GM18868 (cell line): ENCODE data around the gene ECHDC3.

Source experiments
- ATAC-seq: cut with Tn5 transposase; IDR thresholded peaks from one replicate; pipeline ENCODE4 v1.9.1; 2021; ENCODE audit warnings: mild to moderate bottlenecking, moderate library complexity; ENCODE audit not compliant: unreplicated experiment

Gene ECHDC3

GRCh38 chr10:11775412-11775811, 33.2 kb downstream of the ECHDC3 start:
- no peak for ATAC-seq

GRCh38 chr10:11776080-11776479, 33.9 kb downstream of the ECHDC3 start:
- no peak for ATAC-seq

GRCh38 chr10:11781114-11781513, 38.9 kb downstream of the ECHDC3 start:
- no peak for ATAC-seq

- ATAC-seq = peak; percentile 67
Measured at GRCh38 chr10:11782793-11783557, 40.8 kb downstream of the ECHDC3 start.

GRCh38 chr10:11783558-11783865, 41.3 kb downstream of the ECHDC3 start:
- no peak for ATAC-seq

- ATAC-seq = no peak
Measured at GRCh38 chr10:11787374-11787773, 45.2 kb downstream of the ECHDC3 start.

- ATAC-seq = no peak
Measured at GRCh38 chr10:11787846-11788245, 45.7 kb downstream of the ECHDC3 start.

- ATAC-seq = no peak
Measured at GRCh38 chr10:11789306-11789705, 47.1 kb downstream of the ECHDC3 start.

- ATAC-seq = no peak
Measured at GRCh38 chr10:11789956-11790355, 47.8 kb downstream of the ECHDC3 start.

- ATAC-seq = no peak
Measured at GRCh38 chr10:11793762-11794479, 51.7 kb downstream of the ECHDC3 start.

- no peak for ATAC-seq
Measured at GRCh38 chr10:11794566-11794965, 52.4 kb downstream of the ECHDC3 start.

GRCh38 chr10:11795101-11795920, 53.1 kb downstream of the ECHDC3 start:
- no peak for ATAC-seq

- ATAC-seq = no peak
Measured at GRCh38 chr10:11796474-11796873, 54.3 kb downstream of the ECHDC3 start.

GRCh38 chr10:11797281-11797680, 55.1 kb downstream of the ECHDC3 start:
- ATAC-seq = no peak

- no peak for ATAC-seq
Measured at GRCh38 chr10:11797847-11798633, 55.9 kb downstream of the ECHDC3 start.

- no peak for ATAC-seq
Measured at GRCh38 chr10:11798845-11799735, 56.9 kb downstream of the ECHDC3 start.

- ATAC-seq = no peak
Measured at GRCh38 chr10:11799736-11800080, 57.5 kb downstream of the ECHDC3 start.

- ATAC-seq = no peak
Measured at GRCh38 chr10:11804336-11804735, 62.2 kb downstream of the ECHDC3 start.

- ATAC-seq = no peak
Measured at GRCh38 chr10:11805792-11806191, 63.6 kb downstream of the ECHDC3 start.

- ATAC-seq = no peak
Measured at GRCh38 chr10:11806706-11807105, 64.5 kb downstream of the ECHDC3 start.
